ENCODE results near the gene BMPER. TPM values are rescaled to one million over a fixed set of nuclear protein-coding genes. Genes with fewer than 3 reads are reported as not detected.

The BMPER gene
- total and polyA plus RNA-seq, 8 donors, result 0.14 to 1.6 (median 0.46) TPM

DNA sequence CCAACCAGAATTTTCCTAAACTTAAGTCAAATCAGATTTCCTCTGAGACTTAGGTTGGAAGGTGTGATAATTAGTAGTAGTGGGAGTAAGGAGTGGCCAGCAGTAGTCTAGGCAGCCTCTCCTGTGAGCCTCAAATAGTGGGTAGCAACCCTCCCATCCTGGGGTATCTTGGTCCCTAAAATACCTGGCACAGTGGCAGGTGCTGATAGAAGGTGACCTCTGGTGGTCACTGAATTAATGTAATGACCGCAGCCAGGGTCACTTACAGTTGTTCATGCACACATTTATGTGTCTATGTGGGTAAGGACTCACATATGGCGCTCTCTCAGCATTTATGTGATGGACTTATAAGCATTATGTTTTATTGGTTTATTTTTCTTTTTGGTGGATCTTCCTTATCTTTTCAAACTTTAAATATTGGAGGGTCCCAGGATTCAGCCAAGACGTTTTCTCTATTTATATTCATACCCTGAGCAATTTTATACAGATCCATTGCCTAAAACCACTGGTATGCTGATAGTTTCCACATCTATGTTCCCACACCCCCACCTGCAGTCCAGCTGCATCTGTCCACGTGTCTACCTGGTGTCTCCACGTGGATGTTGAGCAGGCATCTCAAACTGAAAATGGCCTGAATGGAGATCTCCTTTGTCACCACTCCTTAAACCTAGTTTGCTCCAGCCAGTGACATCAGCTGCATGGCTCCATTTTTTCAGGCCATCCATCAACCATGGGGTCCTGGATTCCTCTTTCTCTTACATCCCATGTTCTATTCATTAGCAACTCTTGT is 18.3 kb downstream of the BMPER start:
- intact Hi-C loops (cut with DNase I), result no loop called here
- H3K36me3 ChIP-seq, result no peaks in the 10 kb centered on the region
- no peak overlapping the region for H3K27ac ChIP-seq
- no peak overlapping the region for H3K4me3 ChIP-seq
- no peaks in the 10 kb centered on the region for H3K4me1 ChIP-seq
- H3K9me3 ChIP-seq, result no peaks in the 10 kb centered on the region
- WGBS, 2 donors, result 60 to 68% methylated on average over 5 of the region's 5 CpGs
- DNase-seq, result no peak
- no peak for FAIRE-seq
- TF ChIP-seq, protein P1, sequence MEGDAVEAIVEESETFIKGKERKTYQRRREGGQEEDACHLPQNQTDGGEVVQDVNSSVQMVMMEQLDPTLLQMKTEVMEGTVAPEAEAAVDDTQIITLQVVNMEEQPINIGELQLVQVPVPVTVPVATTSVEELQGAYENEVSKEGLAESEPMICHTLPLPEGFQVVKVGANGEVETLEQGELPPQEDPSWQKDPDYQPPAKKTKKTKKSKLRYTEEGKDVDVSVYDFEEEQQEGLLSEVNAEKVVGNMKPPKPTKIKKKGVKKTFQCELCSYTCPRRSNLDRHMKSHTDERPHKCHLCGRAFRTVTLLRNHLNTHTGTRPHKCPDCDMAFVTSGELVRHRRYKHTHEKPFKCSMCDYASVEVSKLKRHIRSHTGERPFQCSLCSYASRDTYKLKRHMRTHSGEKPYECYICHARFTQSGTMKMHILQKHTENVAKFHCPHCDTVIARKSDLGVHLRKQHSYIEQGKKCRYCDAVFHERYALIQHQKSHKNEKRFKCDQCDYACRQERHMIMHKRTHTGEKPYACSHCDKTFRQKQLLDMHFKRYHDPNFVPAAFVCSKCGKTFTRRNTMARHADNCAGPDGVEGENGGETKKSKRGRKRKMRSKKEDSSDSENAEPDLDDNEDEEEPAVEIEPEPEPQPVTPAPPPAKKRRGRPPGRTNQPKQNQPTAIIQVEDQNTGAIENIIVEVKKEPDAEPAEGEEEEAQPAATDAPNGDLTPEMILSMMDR (IDR thresholded peaks at IDR 0.05), result no peak
- H3K27me3 ChIP-seq, result no peaks in the 10 kb centered on the region
- no peak for ATAC-seq

DNA sequence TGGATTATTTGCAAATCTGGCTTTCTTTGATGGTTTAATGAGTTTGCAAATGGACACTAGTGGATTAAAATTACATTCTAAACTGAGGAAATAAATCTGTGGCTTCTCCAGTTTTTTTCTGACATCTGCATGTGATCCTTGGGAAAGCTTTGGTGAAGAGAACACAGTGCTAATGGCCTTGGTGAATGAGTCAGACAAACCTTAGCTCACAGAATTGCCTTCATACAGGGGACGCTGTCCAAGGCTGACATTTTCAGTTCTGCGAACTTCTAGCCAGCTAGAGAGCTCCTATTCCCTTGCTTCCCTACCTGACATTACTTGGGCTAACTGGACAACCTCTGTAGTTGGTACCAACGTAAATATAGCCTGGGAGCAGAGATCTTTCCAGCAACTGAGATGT is 21.2 kb downstream of the BMPER start:
- intact Hi-C loops (cut with DNase I), result no loop called here

DNA sequence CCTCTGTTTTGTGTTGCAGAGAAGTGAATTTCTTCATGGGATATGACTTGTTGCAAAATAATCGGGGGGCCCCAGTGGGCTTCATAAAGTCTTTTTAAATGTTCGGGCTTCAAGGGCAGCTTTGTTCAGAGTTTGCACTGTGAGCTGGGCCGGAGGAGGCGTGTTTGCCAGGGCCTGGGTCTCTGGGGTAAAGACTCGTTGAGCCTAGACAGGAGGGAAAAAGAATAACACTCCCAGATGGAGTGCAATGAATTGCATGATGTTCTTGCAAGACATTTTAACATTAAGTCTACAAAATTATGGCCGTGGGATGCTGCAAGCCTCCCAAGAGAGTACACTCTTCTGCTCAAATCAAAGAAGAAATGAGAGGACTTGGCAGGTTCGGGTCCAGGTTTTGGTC is 23.6 kb downstream of the BMPER start:
- intact Hi-C loops (cut with DNase I), result no loop called here
- TF ChIP-seq, protein P1 (IDR thresholded peaks at IDR 0.05), result no peak
- no peak for DNase-seq
- WGBS, 2 donors, result 52 to 65% methylated on average over 7 of the region's 7 CpGs
- H3K9me3 ChIP-seq, result no peaks in the 10 kb centered on the region
- H3K4me3 ChIP-seq, result no peak overlapping the region
- peaks cover 0 to 4% (median 0%) of the 10 kb centered on the region in 4 donors for H3K27me3 ChIP-seq
- no peak overlapping the region for H3K27ac ChIP-seq
- ATAC-seq, result no peak
- FAIRE-seq, result no peak
- H3K36me3 ChIP-seq, result no peaks in the 10 kb centered on the region
- no peaks in the 10 kb centered on the region for H3K4me1 ChIP-seq

More for the DNA sequence above, 21.2 kb downstream of the BMPER start:
- 50 to 57% methylated on average over 3 of the region's 3 CpGs for WGBS, 2 donors
- no peaks in the 10 kb centered on the region for H3K9me3 ChIP-seq
- TF ChIP-seq, protein P1 (IDR thresholded peaks at IDR 0.05), result no peak
- no peak overlapping the region for H3K27ac ChIP-seq
- H3K4me3 ChIP-seq, result no peak overlapping the region
- H3K36me3 ChIP-seq, result no peaks in the 10 kb centered on the region
- no peak for DNase-seq
- no peaks in the 10 kb centered on the region for H3K4me1 ChIP-seq
- peaks cover 0 to 4% (median 0%) of the 10 kb centered on the region in 4 donors for H3K27me3 ChIP-seq
- FAIRE-seq, result no peak
- peak in 1 of 4 donors; percentile 16 for ATAC-seq

DNA sequence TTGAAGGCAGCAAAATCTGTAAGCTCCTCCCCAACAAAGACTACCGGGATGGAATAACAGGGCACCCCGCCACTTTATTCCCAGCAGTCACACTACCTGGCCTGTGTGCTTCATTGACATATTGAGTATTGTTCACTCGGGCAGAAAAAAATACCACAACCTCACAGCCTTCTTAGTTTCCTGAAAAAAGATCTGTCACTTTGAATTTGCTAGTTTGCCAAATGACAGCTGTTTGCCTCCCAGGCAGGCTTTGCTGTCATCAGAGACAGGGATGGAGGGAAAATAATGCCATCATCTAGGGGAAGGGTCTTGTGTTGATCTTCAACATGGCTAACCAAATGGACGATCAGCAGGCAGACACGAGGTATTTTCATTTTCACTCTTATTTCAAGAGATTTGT is 26.9 kb downstream of the BMPER start:
- TF ChIP-seq, protein P1 (IDR thresholded peaks at IDR 0.05), result no peak
- H3K27ac ChIP-seq, result no peak overlapping the region
- no peak overlapping the region for H3K4me3 ChIP-seq
- ATAC-seq, result no peak
- no peaks in the 10 kb centered on the region for H3K4me1 ChIP-seq
- peaks cover 0 to 4% (median 0%) of the 10 kb centered on the region in 4 donors for H3K27me3 ChIP-seq
- no peaks in the 10 kb centered on the region for H3K36me3 ChIP-seq
- intact Hi-C loops (cut with DNase I), result no loop called here
- WGBS, 2 donors, result 43 to 55% methylated on average over 5 of the region's 5 CpGs
- FAIRE-seq, result no peak
- no peak for DNase-seq
- H3K9me3 ChIP-seq, result no peaks in the 10 kb centered on the region

DNA sequence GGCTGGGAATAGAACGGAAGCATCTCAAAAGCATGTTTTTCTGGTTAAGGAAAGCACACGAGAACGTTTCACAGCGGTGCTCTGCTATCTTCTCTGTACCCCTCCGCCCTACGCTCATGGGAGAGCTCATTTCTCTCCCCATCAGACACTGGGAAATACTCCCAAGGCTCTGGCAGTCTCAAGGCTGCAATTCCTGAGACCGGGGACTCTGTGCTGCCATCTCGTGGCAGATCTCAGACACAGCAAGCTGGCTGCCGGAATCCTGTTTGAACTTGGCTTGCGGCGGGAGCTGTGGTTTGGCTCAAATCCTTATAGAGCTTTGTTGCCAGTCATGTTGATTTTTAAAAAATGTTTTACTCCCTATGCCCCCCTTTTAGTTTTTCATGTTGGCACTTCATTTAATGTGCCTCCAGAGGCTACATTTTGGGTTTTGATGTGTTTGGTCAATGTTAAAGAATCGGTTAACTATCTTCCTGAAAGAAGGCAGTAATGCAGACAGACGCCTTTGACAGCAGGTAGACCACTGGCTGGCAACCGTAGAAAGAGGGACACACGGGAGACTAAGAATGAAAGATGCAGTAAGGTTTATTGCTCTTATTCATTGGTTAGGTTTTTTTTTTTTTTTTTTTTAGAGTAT is 27.6 kb downstream of the BMPER start:
- Histone ChIP-seq H3K9me3 (no peaks in the 10 kb centered on the region), H3K36me3 (no peaks in the 10 kb centered on the region), H3K4me3 (no peak overlapping the region), H3K27me3 (peaks cover 0 to 4% (median 0%) of the 10 kb centered on the region in 4 donors), H3K4me1 (no peaks in the 10 kb centered on the region), H3K27ac (no peak overlapping the region)
- TF ChIP-seq, protein P1 (IDR thresholded peaks at IDR 0.05), result peak; percentile 92 to 97 (median 96)
- peak; percentile 87 for FAIRE-seq
- ATAC-seq, result peak; percentile 86 to 100 (median 96)
- intact Hi-C loops (cut with DNase I), result no loop called here
- WGBS, 2 donors, result 13 to 16% methylated on average over 15 of the region's 15 CpGs
- DNase-seq, result peak; percentile 51 to 89 (median 79)
